Nephron progenitor cell (in vitro differentiated cells): ENCODE results near the gene HIRA.

Source experiments
- DNase-seq: peaks from one replicate; pipeline ENCODE4 v3.0.0; 2021
- H3K27ac Mint-ChIP-seq: 2 replicates; pipeline ENCODE4 v1.8.0; 2021; ENCODE audit warnings: mild to moderate bottlenecking, moderate library complexity, mixed read lengths
- H3K27me3 Mint-ChIP-seq: 2 replicates; pipeline ENCODE4 v1.8.0; 2021; ENCODE audit warnings: mild to moderate bottlenecking, low read depth, mixed read lengths; ENCODE audit not compliant: poor library complexity
- H3K36me3 Mint-ChIP-seq: 2 replicates; pipeline ENCODE4 v1.8.0; 2021; ENCODE audit warnings: low read depth, mixed read lengths
- H3K4me1 Mint-ChIP-seq: 2 replicates; pipeline ENCODE4 v1.8.0; 2021; ENCODE audit warnings: mixed read lengths
- H3K4me3 Mint-ChIP-seq: 2 replicates; pipeline ENCODE4 v1.8.0; 2021; ENCODE audit warnings: mild to moderate bottlenecking, moderate library complexity, mixed read lengths
- H3K9me3 Mint-ChIP-seq: 2 replicates; pipeline ENCODE4 v1.8.0; 2021; ENCODE audit warnings: mild to moderate bottlenecking, moderate library complexity, mixed read lengths
- TF ChIP-seq, protein P1 (sequence below): fragments of 200-600 bp; sonication (generic); IDR thresholded peaks from 2 replicates; pipeline ENCODE4 v1.5.0; 2021; ENCODE audit warnings: antibody characterized with exemption

HIRA gene

DNA sequence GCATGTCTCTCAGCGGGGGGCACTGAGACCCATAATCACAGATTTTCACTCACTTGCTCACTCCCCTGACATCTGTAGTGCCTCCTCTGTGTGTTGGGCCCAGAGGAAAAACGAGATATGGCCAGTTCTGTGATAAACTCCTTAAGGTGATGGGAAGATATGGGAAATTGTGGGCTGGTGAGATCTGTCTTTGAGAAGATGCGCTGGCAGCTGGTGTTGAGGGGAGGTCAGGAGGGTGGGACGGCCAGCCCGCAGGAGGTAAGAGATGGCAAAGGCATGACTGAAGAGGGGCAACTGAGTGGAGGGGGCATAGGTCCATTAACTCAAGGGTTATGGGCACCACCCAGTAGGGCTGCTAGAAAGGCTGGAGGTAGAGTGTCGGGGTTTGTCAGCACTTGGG lies 79.9 kb downstream of the HIRA start:
- TF ChIP-seq, protein P1, sequence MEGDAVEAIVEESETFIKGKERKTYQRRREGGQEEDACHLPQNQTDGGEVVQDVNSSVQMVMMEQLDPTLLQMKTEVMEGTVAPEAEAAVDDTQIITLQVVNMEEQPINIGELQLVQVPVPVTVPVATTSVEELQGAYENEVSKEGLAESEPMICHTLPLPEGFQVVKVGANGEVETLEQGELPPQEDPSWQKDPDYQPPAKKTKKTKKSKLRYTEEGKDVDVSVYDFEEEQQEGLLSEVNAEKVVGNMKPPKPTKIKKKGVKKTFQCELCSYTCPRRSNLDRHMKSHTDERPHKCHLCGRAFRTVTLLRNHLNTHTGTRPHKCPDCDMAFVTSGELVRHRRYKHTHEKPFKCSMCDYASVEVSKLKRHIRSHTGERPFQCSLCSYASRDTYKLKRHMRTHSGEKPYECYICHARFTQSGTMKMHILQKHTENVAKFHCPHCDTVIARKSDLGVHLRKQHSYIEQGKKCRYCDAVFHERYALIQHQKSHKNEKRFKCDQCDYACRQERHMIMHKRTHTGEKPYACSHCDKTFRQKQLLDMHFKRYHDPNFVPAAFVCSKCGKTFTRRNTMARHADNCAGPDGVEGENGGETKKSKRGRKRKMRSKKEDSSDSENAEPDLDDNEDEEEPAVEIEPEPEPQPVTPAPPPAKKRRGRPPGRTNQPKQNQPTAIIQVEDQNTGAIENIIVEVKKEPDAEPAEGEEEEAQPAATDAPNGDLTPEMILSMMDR: no peak
- no peaks in the 10 kb centered on the region for H3K4me1 Mint-ChIP-seq
- H3K36me3 Mint-ChIP-seq: peaks cover 56% of the 10 kb centered on the region
- DNase-seq: no peak
- no peak overlapping the region for H3K27ac Mint-ChIP-seq
- H3K9me3 Mint-ChIP-seq: no peaks in the 10 kb centered on the region
- H3K4me3 Mint-ChIP-seq: no peak overlapping the region
- peaks cover 4% of the 10 kb centered on the region for H3K27me3 Mint-ChIP-seq

DNA sequence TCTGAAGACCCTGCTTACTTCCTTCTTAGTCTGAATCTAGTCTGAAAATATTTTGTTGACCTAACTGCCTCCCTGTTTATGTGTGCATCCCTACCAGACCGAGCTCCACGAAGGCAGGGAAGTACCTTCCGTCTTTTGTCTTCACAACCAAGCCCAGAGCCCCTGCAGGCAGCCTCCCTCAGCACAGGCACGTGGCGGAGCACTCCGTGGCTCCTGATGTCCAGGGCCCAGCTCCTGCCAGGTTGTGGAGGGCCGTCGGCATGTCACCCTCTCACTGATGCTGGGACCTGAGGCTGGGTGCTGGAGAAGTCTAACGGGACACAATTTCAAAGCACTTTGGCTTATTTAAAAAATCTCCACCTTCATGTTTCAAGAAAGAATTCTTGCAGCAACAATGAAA lies 80.6 kb downstream of the HIRA start:
- no peak for DNase-seq
- H3K4me1 Mint-ChIP-seq: no peaks in the 10 kb centered on the region
- H3K36me3 Mint-ChIP-seq: peaks cover 62% of the 10 kb centered on the region
- H3K27ac Mint-ChIP-seq: peak overlapping the region; percentile 19
- TF ChIP-seq, protein P1: no peak
- no peak overlapping the region for H3K4me3 Mint-ChIP-seq
- peaks cover 5% of the 10 kb centered on the region for H3K9me3 Mint-ChIP-seq
- H3K27me3 Mint-ChIP-seq: peaks cover 4% of the 10 kb centered on the region

DNA sequence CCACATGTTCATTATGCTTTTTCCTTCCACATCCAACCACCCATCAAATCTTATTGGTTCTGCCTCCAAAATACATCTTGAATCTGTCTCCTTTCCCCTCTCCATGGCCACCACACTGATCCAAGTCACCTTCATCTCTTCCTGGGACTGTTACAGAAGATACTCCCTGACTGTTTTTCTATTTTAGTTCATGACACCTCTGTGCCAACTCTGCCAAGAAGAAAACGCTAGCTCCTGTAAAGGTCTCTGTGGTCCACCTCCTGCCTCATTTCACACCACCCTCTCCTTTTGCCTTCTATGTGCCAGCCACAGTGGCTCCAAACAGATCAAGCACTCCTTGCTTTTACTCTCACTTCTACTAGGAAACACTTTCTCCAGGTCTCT lies 81.1 kb downstream of the HIRA start:
- Mint-ChIP-seq H3K36me3 (peaks cover 64% of the 10 kb centered on the region), H3K9me3 (peaks cover 8% of the 10 kb centered on the region), H3K4me1 (no peaks in the 10 kb centered on the region), H3K27me3 (peaks cover 4% of the 10 kb centered on the region), H3K4me3 (no peak overlapping the region), H3K27ac (peak overlapping the region; percentile 19)
- no peak for DNase-seq
- TF ChIP-seq, protein P1: no peak

DNA sequence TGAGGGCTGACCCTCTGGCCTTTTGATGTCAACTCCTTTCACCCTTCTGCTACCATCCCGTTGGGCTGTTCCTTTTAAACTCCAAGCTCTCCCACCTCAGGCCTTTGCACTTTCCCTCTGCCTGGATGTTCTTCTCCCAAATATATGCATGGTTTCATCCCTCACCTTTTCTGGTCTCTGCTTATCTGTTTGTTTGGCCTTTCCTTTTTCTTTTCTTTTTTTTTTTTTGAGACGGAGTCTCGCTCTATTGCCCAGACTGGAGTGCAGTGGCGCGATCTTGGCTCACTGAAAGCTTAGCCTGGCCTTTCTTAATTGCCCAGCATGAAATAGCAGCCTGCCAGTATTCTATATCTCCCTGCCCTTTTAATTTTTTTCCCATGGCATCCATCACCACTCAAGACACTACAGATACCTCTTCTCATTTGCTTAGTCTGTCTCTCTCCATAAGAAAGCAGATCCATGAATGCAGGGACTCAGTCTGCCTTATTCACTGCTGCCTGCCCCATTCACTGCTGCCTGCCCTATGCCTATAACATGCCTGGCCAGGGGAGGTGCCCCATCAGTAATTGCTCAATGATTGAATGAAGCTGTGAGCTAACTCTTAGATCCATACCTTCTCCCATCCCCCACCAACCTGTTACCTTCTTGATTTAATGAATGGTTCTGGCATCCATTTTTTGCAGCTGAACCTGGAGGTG lies 81.6 kb downstream of the HIRA start:
- Mint-ChIP-seq H3K4me1 (no peaks in the 10 kb centered on the region), H3K9me3 (peaks cover 14% of the 10 kb centered on the region), H3K4me3 (no peak overlapping the region), H3K27ac (peak overlapping the region; percentile 70), H3K36me3 (peaks cover 69% of the 10 kb centered on the region), H3K27me3 (peaks cover 4% of the 10 kb centered on the region)
- TF ChIP-seq, protein P1: no peak
- DNase-seq: no peak

DNA sequence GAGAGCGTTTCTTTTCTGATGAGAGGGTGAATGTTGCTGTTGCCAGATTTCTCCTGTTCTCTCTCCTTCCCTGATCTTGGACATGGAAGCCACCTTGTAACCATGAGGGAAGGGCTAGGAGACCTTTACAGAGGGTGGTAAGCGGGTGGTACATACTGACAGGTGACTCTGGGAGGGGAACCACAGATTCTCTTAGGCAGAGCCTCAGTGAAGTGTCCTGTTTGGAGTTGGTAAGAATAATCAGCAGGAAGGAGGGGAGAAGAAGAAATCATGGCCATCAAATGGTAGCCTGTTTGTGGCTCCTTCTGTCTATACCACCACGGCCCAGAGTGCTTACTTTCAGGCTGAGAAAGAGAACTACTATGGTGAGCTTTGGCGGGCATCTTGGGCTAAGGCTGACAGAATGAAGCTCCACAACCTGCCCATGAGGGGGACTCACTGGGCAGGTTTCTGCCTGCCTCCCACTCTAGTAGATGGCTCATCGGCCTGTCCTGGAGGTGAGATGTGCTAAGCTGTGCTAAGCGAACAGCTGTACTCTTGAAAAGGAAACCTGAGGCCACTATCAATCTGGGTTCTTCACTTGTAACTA lies 84.8 kb downstream of the HIRA start:
- H3K36me3 Mint-ChIP-seq: peaks cover 95% of the 10 kb centered on the region
- no peak for DNase-seq
- H3K9me3 Mint-ChIP-seq: peaks cover 44% of the 10 kb centered on the region
- TF ChIP-seq, protein P1: no peak
- no peak overlapping the region for H3K27ac Mint-ChIP-seq
- no peaks in the 10 kb centered on the region for H3K27me3 Mint-ChIP-seq
- no peak overlapping the region for H3K4me3 Mint-ChIP-seq
- H3K4me1 Mint-ChIP-seq: no peaks in the 10 kb centered on the region

DNA sequence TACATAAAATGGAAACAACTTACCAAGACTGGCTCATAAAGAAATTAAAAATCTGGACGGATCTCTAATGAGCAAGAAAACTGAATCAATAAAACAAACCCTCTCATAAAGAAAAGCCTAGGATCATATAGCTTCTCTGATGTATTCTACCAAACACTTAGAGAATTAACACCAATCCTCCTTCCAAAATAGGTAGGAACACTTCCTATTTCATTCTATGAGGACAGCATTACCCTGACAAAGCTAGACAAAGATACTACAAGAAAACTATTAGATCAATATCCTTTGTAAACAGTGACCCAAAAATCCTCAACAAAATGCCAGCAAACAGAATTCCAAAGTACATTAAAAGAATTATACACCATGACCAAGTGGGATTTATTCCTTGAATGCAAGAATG lies 87.1 kb downstream of the HIRA start:
- no peak for DNase-seq
- Mint-ChIP-seq H3K4me1 (no peaks in the 10 kb centered on the region), H3K4me3 (no peak overlapping the region), H3K36me3 (peaks cover 95% of the 10 kb centered on the region), H3K27me3 (no peaks in the 10 kb centered on the region), H3K27ac (no peak overlapping the region), H3K9me3 (peaks cover 67% of the 10 kb centered on the region)
- TF ChIP-seq, protein P1: no peak
